HFFc6 (cell line): ENCODE data around the gene PPP6R1. TPM values are rescaled to one million over a fixed set of nuclear protein-coding genes. Genes with fewer than 3 reads are reported as not detected.
A peak's percentile ranks its signal among the peaks of the same experiment; 100 is the strongest.

ENCODE experiments used
- DNase-seq: peaks from one replicate; pipeline ENCODE4 v3.0.0-alpha.2; 2018
- H3K27ac Mint-ChIP-seq: 2 replicates; pipeline ENCODE4 v1.8.0; 2020; ENCODE audit warnings: mild to moderate bottlenecking, mixed read lengths
- H3K27me3 Mint-ChIP-seq: 2 replicates; pipeline ENCODE4 v1.8.0; 2021; ENCODE audit warnings: mild to moderate bottlenecking, moderate library complexity, mixed read lengths; ENCODE audit not compliant: insufficient read depth
- H3K36me3 Mint-ChIP-seq: 2 replicates; pipeline ENCODE4 v1.8.0; 2021; ENCODE audit warnings: low read depth, mixed read lengths
- H3K4me1 Mint-ChIP-seq: 2 replicates; pipeline ENCODE4 v1.8.0; 2020; ENCODE audit warnings: low read depth, mixed read lengths
- H3K4me3 Mint-ChIP-seq: 2 replicates; pipeline ENCODE4 v1.8.0; 2020; ENCODE audit warnings: mild to moderate bottlenecking, moderate library complexity, mixed read lengths
- H3K9me3 Mint-ChIP-seq: 2 replicates; pipeline ENCODE4 v1.8.0; 2020; ENCODE audit warnings: mild to moderate bottlenecking, mixed read lengths
- CTCF ChIP-seq: fragments of 200-600 bp; sonication (generic); IDR thresholded peaks from 2 replicates; pipeline ENCODE4 v1.5.0; 2021; ENCODE audit warnings: antibody characterized with exemption, mild to moderate bottlenecking
- total RNA-seq, 6 experiments: library from RNA; stranded (reverse); fragmentation: NEBNext Ultra II Directional; extraction: Animal tissue kit (Norgen Biotek cat#: 25700); gene quantifications; 2 replicates in 1 of 6; 3 replicates in 5 of 6; pipeline ENCODE4 v1.2.3, GENCODE V29; 2021

Gene PPP6R1
- total RNA-seq, 6 experiments from 2014 or later: 85.8 to 93.7 (median 88.9) TPM

DNA sequence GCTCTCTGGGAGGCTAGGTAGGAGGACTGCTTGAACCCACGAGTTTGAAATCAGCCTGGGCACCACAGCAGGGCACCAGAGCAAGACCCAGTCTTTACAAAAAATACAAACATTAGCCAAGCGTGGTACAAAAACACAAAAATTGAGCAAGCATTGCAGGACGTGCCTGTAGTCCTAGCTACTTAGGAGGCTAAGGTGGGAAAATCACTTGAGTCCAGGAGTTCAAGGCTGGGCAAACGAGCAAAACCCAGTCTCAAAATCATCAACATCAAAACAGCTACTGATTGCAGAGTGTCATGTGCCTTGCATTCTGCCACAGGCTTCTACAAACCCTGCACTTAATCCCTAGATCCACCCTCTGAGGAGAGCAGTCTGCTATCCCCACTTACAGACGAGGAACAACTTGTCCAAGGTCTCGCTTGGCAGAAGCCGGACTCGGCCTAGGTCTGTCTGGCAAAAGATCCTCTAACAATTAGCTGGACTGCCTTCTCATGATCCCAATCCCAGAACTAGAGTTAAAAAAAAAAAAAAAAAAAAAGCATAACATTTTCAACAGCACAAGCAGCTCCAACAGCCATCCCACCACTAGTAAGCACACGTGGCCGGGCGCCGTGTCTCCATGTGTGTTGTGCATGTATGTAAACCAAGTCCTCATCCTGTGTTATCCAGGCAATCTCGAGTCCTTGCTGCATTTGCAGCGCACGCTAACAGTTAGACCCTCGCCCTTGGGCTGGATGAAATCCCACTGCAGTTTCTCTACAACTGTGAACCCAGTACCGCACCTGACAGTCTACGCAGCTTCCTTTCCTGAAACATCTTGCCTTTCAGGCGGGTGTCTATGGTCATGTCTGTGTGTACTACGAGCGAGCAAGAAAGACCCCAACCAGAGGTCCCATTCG lies 2.0 kb downstream of the PPP6R1 start:
- H3K27ac Mint-ChIP-seq: peak overlapping the region; percentile 89
- no peaks in the 10 kb centered on the region; the same call in 1 of the 2 replicates for H3K27me3 Mint-ChIP-seq
- peak overlapping the region; percentile 95 for H3K4me3 Mint-ChIP-seq
- peaks cover 52% of the 10 kb centered on the region for H3K4me1 Mint-ChIP-seq
- no peak for DNase-seq
- H3K36me3 Mint-ChIP-seq: peaks cover 20% of the 10 kb centered on the region; the same call in 1 of the 2 replicates
- no peaks in the 10 kb centered on the region for H3K9me3 Mint-ChIP-seq
- TF ChIP-seq CTCF: no peak

- H3K4me1 Mint-ChIP-seq: peaks cover 61% of the 10 kb centered on the region
- TF ChIP-seq CTCF: no peak
- peaks cover 20% of the 10 kb centered on the region; the same call in 1 of the 2 replicates for H3K36me3 Mint-ChIP-seq
- H3K4me3 Mint-ChIP-seq: peak overlapping the region; percentile 95
- H3K9me3 Mint-ChIP-seq: no peaks in the 10 kb centered on the region
- peak; percentile 53 for DNase-seq
- peak overlapping the region; percentile 89 for H3K27ac Mint-ChIP-seq
- H3K27me3 Mint-ChIP-seq: no peaks in the 10 kb centered on the region; the same call in none of the 2 replicates
Observed at GRCh38 chr19:55255618-55256423, 3.0 kb downstream of the PPP6R1 start.

DNA sequence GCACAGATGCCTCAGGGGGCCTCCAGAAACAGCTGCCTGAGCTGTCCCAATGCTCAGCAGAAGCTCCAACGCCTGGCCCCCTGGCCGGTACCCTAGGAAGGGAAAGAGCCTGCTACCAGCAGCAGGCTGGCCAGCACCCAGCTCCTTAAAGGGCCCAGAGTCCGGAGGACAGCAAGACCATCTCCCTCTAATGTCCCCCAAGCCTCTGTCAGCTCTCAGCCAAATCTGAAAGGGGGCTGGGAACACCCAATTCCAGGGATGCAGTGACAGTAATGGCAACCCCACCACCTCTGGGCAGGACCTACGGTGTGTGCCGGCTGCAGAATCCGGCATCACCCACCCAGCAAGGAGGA lies 4.2 kb downstream of the PPP6R1 start:
- Mint-ChIP-seq H3K36me3 (peaks cover 20% of the 10 kb centered on the region; the same call in 1 of the 2 replicates), H3K27ac (no peak overlapping the region), H3K4me3 (no peak overlapping the region), H3K4me1 (peaks cover 53% of the 10 kb centered on the region), H3K9me3 (no peaks in the 10 kb centered on the region), H3K27me3 (no peaks in the 10 kb centered on the region; the same call in none of the 2 replicates)
- no peak for DNase-seq
- no peak for TF ChIP-seq CTCF

DNA sequence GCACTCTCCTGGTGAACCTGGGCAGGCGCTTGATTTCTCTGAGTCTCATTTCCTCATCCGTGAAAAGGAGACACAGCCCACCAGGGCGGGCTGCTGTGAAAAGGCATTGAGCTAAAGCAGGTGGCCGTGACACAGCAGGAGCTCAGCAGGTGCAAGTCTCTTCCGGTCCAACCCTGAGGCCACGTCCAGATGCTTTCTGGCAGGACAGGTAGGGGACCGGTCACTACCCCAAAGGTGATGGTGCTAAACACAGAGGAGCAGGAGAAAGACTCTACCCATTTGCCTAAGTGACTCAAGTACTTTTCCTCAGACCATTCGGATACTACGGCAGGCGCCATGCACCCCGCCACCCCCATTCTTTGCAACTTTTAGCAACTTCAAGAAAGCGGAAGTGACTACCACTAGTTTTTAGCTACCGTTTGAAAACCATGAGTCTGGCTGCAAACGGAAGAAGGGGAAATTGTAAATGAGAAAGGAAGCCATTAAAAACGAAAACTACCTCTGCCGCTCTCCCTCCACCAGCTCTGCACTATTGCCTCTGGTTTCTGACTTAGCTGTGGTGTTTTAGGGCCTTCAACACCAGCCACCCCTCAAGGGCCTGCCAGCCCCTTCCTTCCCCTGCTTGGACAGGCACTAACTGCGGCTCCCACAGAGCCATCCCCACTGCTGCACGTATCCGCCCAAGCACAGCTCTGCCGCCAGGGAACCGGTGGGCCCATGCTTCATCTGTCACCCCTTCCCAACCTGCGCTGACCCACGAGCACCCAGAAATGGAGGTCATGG lies 4.8 kb downstream of the PPP6R1 start:
- Mint-ChIP-seq H3K27ac (no peak overlapping the region), H3K4me1 (peaks cover 50% of the 10 kb centered on the region), H3K27me3 (no peaks in the 10 kb centered on the region; the same call in none of the 2 replicates), H3K36me3 (peaks cover 20% of the 10 kb centered on the region; the same call in 1 of the 2 replicates), H3K9me3 (no peaks in the 10 kb centered on the region), H3K4me3 (no peak overlapping the region)
- TF ChIP-seq CTCF: no peak
- no peak for DNase-seq
